Fibroblast of villous mesenchyme (primary cell): Measurements from ENCODE around the gene MUC5AC. TPM values are rescaled to one million over a fixed set of nuclear protein-coding genes. Genes with fewer than 3 reads are reported as not detected.
"Not testable (repeated sequence)": the region's sequence is repeated elsewhere in the genome, so short reads cannot be mapped to it uniquely, and the experiment has no call there.

Experiments used
- DNase-seq: peaks from one replicate; pipeline ENCODE4 v3.0.0-alpha.2; 2010; ENCODE audit warnings: low read depth
- H3K4me3 ChIP-seq: 2 replicates; pipeline ENCODE4 v1.5.1; 2011; ENCODE audit warnings: low read depth, mild to moderate bottlenecking, low read length
- total RNA-seq: library from RNA; depleted of rRNA; stranded (reverse); fragments of >200 nt; gene quantifications from 2 replicates; pipeline ENCODE4 v1.2.3, GENCODE V29; 2012
- TF ChIP-seq, protein P1 (sequence below): IDR thresholded peaks from 2 replicates; pipeline ENCODE4 v1.5.1; 2012; ENCODE audit warnings: low read depth, mild to moderate bottlenecking, low read length; ENCODE audit not compliant: insufficient read depth

MUC5AC gene
- total RNA-seq, 1 donor = not detected

- H3K4me3 ChIP-seq = no peak overlapping the region
- DNase-seq = no peak
- TF ChIP-seq, protein P1, sequence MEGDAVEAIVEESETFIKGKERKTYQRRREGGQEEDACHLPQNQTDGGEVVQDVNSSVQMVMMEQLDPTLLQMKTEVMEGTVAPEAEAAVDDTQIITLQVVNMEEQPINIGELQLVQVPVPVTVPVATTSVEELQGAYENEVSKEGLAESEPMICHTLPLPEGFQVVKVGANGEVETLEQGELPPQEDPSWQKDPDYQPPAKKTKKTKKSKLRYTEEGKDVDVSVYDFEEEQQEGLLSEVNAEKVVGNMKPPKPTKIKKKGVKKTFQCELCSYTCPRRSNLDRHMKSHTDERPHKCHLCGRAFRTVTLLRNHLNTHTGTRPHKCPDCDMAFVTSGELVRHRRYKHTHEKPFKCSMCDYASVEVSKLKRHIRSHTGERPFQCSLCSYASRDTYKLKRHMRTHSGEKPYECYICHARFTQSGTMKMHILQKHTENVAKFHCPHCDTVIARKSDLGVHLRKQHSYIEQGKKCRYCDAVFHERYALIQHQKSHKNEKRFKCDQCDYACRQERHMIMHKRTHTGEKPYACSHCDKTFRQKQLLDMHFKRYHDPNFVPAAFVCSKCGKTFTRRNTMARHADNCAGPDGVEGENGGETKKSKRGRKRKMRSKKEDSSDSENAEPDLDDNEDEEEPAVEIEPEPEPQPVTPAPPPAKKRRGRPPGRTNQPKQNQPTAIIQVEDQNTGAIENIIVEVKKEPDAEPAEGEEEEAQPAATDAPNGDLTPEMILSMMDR = no peak
Observed at GRCh38 chr11:1155274-1155693, 2.5 kb upstream of the MUC5AC start.

DNA sequence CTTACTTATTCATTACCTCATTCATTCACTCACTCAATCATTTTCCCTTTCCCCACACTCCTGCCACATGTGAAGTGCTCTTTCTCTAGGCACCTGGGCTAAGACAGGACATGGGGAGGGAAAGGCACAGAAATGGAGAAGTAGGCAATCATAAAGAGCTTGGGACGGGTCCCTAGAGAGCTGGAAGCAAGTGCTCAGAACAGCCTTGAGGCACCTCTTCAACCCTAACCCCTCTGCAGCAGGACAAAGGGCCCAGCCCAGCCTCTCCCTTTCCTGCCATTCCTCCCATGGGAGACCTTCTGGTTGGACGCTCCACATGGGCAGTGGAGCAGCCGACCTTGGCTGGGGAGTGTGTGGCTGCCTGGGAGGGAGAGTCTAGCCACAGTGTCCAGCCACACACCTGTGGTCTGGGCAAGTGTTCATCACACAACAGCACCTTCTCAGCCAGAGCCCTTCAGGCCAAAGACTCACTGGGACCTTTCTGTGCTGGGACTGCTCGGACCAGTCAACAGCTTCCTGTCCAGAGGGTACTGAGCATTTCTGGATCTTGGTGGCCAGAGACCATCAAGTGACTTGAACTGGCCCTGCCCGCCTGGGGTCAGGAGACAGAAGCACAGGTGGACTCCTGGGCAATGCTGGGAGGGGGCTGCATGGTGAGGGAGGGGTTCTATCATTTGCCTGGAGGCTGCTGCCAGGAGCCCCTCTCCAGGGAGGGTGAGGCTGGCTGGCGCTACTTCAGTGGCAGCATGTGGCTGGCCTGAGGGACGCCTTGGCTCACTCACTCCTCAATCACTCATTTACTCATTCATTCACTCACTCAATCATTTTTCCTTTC, 1.0 kb upstream of the MUC5AC start:
- DNase-seq = no peak
- TF ChIP-seq, protein P1 = no peak

DNA sequence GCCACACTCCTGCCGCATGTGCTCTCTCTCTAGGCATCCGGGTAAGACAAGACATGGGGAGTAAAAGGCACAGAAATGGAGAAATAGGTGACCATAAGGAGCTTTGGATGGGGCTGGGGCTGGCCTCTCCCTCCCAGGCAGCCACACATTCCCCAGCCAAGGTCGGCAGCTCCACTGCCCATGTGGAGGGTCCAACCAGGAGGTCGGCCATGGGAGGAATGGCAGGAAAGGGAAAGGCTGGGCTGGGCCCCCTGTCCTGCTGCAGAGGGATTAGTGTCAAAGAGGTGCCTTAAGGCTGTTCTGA, 460 bp upstream of the MUC5AC start:
- TF ChIP-seq, protein P1 = no peak
- H3K4me3 ChIP-seq = no peak overlapping the region
- no peak for DNase-seq

More for the DNA sequence above, 1.0 kb upstream of the MUC5AC start:
- H3K4me3 ChIP-seq = no peak overlapping the region

DNA sequence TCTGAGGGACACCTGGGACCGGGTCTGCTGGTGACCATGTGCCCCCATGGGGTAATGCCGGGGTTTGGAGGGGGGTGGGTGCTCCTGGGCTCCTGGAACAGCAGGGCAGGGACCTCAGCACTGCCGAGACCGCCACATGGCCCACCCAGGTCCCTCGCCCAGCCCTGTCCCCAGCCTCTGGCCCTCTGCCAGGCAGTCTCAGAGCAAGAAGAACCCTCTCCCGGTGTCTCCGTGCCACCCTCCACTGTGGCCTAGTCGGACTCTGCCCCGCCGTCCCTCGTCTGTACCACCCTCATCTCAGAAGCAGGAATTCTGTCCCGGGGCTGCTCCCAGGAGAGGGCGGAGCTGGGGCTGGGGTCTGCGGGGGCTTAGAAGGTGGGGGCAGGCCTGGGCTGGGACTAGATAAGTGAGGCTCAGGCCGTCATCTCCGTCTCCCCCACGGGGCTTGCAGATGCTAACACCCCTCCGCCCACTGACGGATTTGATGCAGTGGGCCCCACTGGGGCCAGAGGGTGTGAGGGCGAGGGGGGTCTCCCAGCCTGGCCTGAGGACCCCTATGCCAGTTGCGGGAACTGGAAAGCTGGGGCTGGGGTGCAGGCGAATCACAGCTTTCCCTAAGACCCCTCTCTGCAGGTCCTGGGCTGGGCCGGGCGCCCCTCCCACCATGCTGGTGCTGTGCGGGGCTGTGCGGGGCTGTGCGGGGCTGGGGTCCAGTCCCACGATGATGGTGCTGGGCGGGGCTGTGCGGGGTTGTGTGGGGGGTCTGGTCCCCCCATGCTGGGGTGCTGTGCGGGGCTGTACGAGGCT, 1.1 kb downstream of the MUC5AC start:
- H3K4me3 ChIP-seq = no peak overlapping the region
- TF ChIP-seq, protein P1 = no peak
- no peak for DNase-seq

- H3K4me3 ChIP-seq, DNase-seq: not testable (repeated sequence)
Observed at GRCh38 chr11:1159488-1160220, 1.9 kb downstream of the MUC5AC start.

DNA sequence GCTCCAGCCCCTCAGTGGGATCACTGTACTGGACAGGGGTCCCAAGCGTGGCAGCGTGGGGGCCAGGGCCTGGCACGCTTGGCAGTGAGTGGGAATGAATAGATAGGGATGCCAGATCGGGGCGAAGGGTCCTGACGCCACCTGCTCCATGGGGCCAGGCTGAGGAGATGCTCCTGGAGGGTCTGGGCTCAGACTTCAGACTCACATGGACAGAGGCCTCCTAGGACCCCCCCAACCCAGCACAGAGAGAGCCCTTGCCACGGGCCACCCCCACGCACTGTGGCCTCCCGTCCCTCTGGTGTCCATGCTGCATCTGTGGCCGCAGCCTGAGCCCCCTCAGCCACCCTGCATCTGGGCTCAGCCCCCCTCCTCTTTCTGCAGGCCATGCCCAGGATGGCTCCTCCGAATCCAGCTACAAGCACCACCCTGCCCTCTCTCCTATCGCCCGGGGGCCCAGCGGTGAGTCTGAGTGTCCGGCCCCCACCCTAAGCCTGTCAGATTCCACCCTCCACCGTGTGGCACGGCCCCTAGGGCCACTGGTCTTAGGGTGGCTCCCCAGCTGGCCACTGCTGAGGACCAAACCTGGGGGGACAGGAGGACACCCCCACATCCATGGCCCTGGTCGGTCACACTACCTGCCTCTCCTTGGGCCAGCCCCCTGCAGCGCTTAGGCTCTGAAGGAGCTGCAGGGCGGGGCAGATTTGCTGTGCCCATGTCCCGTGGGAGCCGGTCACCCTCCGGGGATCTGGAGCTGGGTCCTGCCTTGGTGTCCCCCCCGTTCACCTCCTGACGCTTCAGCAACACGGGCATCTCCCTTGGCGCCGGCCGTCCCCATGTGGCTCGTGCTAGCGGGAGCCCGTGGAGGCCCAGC, 2.7 kb downstream of the MUC5AC start:
- no peak overlapping the region for H3K4me3 ChIP-seq
- TF ChIP-seq, protein P1 = no peak
- no peak for DNase-seq
